Stimulated activated CD8-positive, alpha-beta memory T cell treated with anti-CD3 and anti-CD28 coated beads, Interleukin-15, amount 100 ng/mL, for 24 hours (primary cell): ENCODE data around the gene NUDT15.
"Not testable (repeated sequence)": the region's sequence is repeated elsewhere in the genome, so short reads cannot be mapped to it uniquely, and the experiment has no call there.

ENCODE experiments used
- DNase-seq: peaks from one replicate; pipeline ENCODE4 v3.0.0-alpha.2; 2020; ENCODE audit warnings: low read depth

The NUDT15 gene

GRCh38 chr13:48042894-48043293 lies 5.4 kb downstream of the NUDT15 start:
- DNase-seq = no peak

DNA sequence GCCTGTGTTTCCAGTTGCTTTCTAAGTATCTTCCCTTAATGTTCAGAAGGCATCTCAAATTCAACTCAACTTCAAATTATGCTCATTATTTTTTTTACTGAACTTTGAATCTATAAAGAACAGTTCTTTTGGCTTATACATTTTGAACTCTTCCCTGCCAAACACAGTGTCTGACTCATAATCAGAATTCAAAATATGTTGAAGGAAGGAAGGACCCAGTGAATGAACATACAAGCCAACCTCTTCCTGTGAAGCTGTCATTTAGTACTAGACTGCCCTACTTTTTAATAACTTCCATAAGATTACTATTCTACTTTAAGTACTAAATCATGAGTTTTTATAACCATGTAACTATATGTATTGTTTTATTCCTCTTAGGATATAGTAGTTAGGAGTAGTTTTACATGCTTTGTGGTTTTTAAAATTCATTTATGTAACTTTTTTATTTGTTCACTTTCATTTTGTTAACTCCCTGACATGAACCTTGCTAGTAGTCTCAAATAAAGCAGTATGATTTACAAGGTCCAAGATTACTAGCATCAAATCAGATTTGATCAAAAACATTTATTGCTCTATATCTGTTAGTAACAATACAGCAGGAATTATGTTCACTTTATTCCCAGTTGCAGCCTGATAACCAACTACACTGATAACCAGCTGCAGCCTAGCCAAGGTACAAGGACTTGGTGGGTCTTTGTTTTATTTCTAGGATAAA lies 6.4 kb downstream of the NUDT15 start:
- DNase-seq = no peak

DNA sequence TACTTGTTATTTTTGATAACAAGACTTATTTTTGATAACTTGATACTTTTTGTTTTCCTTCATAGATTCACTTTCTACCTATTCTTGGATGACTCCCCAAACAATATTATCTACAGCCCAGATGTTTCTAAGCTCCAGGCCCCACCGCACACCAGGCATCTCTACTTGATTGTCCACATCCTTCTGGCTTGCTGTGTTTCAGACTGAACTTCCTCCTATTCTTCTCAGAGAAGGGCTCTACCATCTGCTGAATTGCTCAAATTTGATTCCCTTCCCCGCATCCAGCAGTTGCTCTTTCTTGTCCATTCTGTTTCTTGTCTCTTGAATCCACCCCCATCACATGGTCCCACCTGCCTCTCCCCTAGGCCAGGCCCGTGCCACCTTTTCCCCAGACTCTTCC lies 13.0 kb downstream of the NUDT15 start:
- DNase-seq = no peak

DNA sequence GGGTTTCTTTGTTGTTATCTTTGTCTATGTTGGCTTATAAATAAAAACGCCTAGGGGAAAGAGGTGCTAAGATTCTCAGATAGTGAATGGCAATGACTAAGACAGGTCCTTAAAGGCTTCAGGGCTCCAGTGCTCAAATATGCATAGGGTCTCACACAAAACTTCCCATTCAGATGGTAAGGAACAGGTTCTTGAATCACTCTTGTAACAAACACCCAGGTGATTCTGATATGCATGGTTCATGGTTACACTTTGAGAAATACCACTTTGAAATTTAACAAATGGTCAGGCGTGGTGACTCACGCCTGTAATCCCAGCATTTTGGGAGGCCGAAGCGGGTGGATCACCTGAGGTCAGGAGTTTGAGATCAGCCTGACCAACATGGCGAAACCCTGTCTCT lies 17.1 kb downstream of the NUDT15 start:
- DNase-seq = no peak

DNA sequence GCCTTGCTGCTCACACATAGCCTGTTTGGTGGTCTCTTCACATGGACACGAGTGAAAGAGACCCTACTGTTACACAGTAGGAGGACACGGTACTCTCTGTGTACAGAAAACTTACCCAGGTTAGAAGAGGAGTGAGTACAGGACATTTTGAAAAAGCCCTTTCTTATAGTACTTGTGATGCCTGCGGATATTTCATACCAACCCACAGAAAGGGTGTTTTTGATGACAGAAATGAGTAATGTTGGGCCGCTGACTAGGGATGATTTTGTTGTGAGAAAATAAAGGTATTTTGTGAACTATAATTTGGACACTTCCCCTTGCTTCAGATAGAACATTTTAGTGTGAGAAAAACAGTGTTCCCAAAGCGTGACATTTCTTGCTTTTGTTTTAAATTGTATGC lies 18.2 kb downstream of the NUDT15 start:
- DNase-seq = no peak

GRCh38 chr13:48058536-48058935 lies 21.0 kb downstream of the NUDT15 start:
- not testable (repeated sequence) for DNase-seq

DNA sequence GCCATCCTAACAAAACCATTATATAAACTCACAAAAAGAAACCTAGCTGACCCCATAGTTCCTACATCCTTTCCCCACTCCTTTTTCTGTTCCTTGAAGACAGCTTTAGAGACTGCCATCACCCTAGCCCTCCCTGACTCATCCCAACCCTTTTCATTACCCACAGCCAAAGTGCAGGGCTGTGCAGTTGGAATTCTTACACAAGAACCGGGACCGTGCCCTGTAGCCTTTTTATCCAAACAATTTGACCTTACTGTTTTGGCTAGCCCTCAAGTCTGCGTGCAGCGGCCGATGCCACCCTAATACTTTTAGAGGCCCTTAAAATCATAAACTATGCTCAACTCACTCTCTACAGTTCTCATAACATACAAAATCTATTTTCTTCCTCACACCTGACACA lies 22.4 kb downstream of the NUDT15 start:
- DNase-seq = not testable (repeated sequence)

DNA sequence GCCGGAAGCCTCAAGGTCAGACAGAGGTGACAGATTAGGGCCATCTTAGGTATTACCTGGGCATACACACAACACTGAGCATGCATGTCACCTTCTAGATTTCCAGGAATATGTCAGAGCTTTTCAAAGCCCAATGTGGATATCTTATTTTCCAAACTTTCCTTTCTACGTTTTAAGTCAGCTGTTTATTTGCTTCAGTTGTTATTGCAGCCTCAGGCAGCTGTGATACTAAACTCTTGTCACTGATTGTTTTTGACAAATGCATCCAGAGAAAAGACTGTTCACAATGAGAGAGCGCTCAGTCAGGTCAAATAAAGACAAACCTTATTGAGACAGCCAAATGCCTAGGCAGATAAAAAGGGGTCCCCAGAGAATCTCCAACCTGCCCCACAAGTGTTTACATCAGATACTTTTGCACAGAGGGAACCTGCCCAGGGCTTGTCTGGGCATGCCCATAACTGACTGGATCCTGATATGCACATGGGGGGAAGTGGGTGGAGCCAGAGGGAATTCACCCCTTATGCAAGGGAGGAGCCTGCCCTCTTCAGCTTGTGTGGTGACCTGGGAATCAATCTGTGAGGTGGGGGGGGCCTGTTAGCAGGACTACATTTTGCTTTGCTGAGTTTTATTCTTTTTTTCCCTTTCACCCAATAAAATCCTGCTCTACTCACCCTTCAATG lies 28.9 kb downstream of the NUDT15 start:
- no peak for DNase-seq

DNA sequence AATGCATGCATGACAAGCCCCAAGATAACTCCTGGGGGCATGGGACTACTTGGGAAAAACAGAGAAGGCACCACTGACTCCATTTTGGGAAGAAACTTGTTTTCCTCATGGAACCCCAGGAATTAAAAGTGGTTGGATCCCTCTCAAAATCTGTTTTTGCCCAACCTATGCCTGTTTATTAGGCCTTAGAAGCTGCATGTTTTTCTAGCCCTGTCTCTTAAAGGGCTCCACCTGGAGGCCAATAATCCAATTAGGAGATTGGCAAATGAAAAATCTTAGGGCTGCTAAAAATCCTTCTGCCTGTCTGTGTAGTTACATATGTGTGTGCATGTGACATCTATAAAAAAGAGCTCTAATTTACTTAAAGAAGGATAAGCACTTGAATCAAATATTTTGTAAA lies 30.5 kb downstream of the NUDT15 start:
- no peak for DNase-seq

DNA sequence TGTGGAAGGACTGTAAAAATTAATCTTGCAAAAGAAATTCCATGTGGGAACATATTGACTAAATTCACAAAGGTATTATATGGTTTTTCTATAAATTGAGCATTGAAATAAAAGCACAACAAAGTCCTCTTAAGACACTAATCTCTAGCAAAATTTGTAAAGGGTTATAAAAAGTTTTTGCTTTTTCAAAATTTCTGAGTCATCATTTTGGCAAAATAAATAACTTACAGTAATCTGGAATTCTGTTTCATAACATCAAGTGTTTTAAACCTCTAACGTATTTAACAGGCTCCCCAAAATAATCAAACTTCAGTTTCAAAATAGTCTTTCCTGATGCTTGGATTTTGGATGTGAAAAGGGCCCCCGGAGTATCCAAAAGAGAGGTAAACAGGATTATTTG lies 31.4 kb downstream of the NUDT15 start:
- no peak for DNase-seq

DNA sequence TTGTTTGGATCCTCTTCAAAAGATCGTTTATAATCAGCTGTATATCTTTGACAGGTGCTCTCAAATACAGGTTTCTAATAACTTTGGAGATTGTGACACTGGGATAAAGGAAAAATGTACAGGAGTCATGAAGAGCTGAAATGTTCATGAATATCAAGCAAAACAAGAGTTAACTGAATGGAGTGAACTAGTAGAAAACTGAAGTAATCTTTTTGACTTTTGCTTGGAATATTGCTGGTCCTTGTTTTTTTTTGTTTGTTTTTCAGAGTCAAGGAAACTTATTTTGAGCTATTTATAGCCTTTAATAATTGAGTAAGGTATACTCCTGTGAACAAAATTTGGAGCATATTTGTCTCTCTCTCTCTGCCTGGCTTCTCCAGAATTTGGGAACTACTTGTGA lies 32.0 kb downstream of the NUDT15 start:
- DNase-seq = no peak

DNA sequence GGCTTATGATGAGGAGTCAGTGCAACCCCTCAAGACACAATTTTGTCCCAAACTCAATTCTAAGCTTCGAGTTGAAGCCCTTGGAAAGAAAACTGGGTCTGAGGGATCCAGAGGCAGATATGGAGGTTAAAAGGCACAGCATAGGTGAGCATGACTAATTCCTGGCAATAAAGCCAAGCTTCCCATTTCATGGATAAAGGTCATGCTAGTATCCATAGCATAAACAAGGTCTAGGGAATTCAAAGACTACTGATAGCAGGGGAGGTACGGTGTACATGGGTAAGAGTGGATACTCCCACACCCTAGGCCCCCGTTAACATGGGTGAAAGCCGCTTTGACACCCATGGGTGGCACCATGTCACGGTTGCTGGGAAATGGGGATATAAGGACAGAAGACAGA lies 33.4 kb downstream of the NUDT15 start:
- no peak for DNase-seq

DNA sequence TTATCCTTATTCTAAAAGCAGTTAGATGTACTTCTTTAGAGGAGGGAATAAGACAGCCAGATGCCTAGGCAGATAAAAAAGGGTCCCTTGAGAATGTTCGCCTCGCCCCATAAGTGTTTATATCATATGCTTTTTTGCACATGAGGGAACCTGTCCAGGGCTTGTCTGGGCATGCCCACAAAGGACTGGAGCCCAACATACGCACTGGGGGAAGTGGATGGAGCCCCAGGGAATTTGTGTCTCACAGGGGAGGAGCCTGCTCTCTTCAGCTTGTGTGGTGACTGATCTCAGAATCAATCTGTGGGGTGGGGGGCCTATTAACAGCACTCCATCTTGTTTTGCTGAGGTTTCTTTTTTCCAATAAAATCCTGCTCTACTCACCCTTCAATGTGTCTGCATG lies 34.8 kb downstream of the NUDT15 start:
- no peak for DNase-seq

- no peak for DNase-seq
These were observed 35.3 kb downstream of the NUDT15 start for GRCh38 chr13:48072787-48073186.

DNA sequence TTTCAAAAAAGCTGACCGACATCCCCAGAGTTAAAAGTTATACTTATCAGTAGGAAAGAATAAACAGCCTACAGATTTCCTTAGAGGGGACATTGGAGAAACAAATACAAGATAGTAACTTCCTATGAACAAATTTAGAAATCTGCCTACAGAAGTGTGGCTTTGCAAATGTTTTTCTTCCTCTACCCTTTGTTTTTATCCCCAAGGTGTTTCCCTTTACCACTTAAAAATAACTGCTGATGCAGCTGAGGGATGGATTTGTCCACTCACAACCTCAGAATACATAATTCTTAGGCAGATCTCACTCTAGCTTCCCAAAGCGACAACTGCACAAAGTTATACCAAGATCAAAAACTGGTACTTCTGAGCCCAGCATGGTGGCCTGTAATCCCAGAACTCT lies 36.5 kb downstream of the NUDT15 start:
- no peak for DNase-seq

DNA sequence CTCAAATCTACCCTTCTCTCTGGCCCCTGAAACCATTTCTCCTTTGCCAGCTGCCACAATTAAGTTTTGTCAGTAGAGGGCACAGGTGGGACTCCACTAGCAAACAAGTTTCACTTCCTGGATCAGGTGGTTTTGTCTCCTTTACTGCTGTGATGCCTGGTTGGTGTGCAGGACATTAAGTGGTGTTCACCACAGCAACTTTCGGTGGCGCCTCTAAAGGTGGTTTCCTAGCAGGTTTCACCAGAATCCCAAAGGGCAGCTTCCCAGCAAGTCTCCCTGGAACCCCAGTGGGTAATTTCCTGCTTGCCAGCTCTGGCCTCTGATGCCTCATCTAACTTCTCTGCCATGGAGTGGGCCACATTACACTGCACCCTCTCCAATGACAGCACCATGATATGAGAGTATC lies 40.7 kb downstream of the NUDT15 start:
- no peak for DNase-seq

GRCh38 chr13:48081739-48082138 lies 44.2 kb downstream of the NUDT15 start:
- DNase-seq = no peak

DNA sequence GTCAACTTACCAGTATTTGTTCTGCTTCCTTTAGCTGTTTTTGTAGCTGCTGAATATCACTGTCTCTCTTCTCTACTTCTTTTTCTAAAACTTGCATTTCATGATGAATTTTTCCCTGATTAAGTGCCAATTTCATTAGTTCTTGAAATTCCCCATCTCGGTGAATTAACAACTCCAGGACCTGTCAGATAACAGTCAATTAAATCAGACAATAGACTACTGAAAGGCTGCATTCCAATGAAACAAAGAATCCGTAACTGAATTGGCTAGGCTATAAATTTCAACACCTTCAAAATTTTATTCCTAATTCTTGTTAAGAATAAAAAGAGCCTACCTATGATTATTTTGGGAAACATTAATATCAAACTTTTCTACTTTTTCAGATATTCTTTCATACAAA lies 48.7 kb downstream of the NUDT15 start:
- DNase-seq = no peak

DNA sequence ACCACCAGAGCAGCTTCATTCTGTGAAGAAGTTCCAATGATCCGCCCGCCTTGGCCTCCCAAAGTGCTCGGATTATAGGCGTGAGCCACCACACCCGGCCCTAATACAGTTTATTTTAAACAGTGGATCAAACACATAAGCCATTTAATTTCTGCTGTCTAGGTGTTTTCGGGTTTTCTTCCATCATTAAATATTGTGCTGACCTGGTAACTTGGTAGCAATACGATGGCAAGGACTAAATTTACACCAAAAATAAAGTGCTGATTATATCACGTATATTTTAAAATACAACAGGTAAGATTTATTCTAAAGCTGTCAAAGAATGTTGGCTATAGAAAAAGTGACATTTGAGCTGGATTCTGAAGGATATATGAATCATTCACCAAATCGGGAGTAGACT lies 56.1 kb downstream of the NUDT15 start:
- no peak for DNase-seq

DNA sequence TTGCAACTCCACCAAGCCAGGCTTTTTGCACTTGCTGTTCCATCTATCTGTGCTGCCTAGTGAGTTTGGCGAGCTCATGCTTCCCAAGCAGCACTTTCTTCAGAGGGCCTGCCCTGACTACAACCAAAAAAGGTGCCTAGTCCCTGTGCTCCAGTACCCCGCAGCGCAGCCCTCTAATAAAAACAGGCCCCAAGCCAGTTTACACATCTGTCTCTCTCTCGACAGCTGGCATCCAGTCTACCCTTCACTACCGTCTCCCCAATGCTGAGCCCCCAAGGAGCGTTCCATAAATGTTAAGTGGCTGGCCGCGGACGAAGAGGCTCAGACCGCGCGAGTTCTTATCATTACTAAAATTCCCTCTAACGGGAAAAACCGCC lies 56.9 kb downstream of the NUDT15 start:
- DNase-seq = no peak

DNA sequence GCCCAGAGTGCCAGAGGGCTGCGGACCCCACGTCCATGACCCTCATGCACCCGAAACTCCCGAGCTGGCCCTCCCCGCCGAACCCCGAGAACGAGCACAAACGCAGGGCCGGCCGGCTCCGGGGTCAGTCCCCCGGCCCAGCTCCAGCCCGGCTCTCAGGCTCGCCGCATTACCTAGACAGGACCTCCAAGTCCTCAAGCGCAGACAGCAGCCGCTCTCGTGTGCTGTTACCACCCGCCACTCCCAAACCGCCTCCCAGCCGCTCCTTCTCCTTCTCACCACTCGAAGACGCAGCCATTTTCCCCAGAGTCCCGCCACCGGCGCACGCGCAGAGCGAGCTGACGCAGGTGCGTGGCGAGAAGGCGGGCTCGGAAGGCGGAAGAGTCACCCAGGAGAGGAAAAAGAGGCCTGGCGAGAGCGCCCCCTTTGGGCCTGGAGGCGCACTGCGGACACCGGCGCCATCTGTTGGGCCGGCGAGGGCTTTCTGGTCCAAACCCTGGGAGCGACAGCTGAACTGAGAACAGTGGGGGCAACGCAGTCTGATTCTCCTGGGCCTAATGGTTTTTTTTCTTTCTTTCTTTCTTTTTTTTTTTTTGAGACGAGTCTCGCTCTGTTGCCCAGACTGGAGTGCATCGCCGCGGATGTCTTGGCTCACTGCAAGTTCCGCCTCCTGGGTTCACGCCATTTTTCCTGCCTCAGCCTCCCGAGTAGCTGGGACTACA lies 57.4 kb downstream of the NUDT15 start, which contains the start of gene MED4:
Gene MED4, minus strand, starts transcription at position 324 of the 722 bp plus-strand sequence. Its CDS starts 26 bp downstream, at position 298.
- DNase-seq = peak; percentile 99

DNA sequence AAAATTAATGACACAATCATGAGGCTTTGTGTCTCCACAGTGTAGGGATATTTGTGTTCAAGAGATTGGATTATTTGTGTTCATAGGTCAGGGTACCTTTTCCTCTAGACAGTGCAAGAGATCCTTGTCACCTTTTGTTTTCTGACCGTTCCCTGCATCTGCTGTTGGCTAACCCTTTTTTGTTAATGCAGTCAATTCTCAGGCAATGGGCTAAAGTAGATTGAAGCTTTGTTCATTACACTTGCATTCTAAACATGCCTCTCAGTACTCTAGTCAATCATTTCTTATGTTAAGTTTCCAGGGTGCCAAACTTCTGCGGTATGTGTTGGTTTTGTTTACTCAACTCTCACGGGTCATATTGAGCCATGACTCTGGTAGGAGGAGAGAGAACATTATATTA lies 59.1 kb downstream of the NUDT15 start:
- no peak for DNase-seq
